Naive B cell (primary cell): Measurements from ENCODE around the gene INSIG1. TPM values are rescaled to one million over a fixed set of nuclear protein-coding genes. Genes with fewer than 3 reads are reported as not detected.

Experiments used
- ATAC-seq, 2 donors: fragments of 150-1000 bp; cut with Tn5 transposase; 2 replicates each; pipeline ENCODE4 v1.10.0; 2021; ENCODE audit warnings: low read depth in 2 of 2, mild to moderate bottlenecking in 2 of 2, moderate library complexity in 2 of 2
- DNase-seq: peaks from one replicate; pipeline ENCODE4 v3.0.0; 2022
- H3K27ac Mint-ChIP-seq, 6 donors: one replicate each; pipeline ENCODE4 v1.8.0; 2020 to 2022; ENCODE audit warnings: mild to moderate bottlenecking in 6 of 6, mixed read lengths in 6 of 6, moderate library complexity in 5 of 6, inconsistent platforms in 2 of 6
- H3K27me3 Mint-ChIP-seq, 3 donors: one replicate each; pipeline ENCODE4 v1.8.0; 2021 to 2022; ENCODE audit warnings: mixed read lengths in 3 of 3, mild to moderate bottlenecking in 1 of 3
- H3K36me3 Mint-ChIP-seq, 2 donors: one replicate each; pipeline ENCODE4 v1.8.0; 2020 to 2022; ENCODE audit warnings: mixed read lengths in 2 of 2, inconsistent platforms in 1 of 2, mild to moderate bottlenecking in 1 of 2
- H3K4me1 Mint-ChIP-seq, 3 donors: one replicate each; pipeline ENCODE4 v1.8.0; 2020 to 2022; ENCODE audit warnings: mixed read lengths in 3 of 3, inconsistent platforms in 1 of 3, mild to moderate bottlenecking in 1 of 3, moderate library complexity in 1 of 3
- H3K4me3 Mint-ChIP-seq, 8 donors: one replicate each; pipeline ENCODE4 v1.8.0; 2020 to 2022; ENCODE audit warnings: mild to moderate bottlenecking in 8 of 8, mixed read lengths in 8 of 8, moderate library complexity in 8 of 8, inconsistent platforms in 2 of 8
- H3K9me3 Mint-ChIP-seq, 7 donors: one replicate each; pipeline ENCODE4 v1.8.0; 2020 to 2022; ENCODE audit warnings: mixed read lengths in 7 of 7, mild to moderate bottlenecking in 5 of 7, inconsistent platforms in 2 of 7, moderate library complexity in 1 of 7
- polyA plus RNA-seq, 6 donors: library from polyadenylated mRNA; unstranded; fragments of 300-500 nt; fragmentation: Illumina TruSeq; gene quantifications; one replicate each; pipeline ENCODE4 v1.2.3, GENCODE V29; 2021; ENCODE audit warnings: low read depth in 6 of 6

INSIG1 gene
- polyA plus RNA-seq, 6 donors from 2014 or later: 55.4 to 85.8 (median 73.4) TPM

DNA sequence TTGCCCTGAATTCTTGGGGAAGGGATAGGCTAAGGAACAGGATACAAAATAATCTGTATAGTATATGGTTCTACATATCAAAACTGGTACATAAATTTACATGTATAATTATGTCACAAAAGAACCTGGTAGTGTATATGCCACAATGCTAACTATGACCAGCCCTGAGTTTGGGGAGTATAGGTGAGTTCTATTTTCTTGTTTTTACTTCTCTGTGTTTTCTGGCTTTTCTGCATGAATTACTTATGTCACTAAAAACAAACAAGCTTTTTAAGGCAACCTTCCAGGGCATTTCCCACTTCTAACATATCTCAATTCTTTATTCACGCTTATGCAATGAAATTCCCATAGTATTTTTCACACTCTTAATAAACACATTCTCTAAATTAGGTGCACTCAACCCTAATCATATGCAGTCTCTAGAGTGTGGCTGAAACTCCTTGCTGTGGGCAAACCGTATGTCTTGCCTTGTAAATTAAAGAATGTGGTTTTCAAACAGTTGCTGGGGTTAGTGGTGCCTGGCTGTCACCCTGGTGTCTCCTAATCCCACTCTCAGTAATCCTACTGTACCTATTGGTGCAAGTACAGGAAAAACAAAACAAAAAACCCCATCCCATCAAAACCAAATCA lies 14.0 kb upstream of the INSIG1 start:
- Mint-ChIP-seq H3K27me3 (no peaks in the 10 kb centered on the region), H3K4me1 (peaks cover 48 to 72% (median 48%) of the 10 kb centered on the region in 3 donors), H3K27ac (peak overlapping the region in 4 of 6 donors; percentile 39 to 96 (median 82)), H3K9me3 (peaks cover 0 to 5% (median 0%) of the 10 kb centered on the region in 7 donors), H3K4me3 (peak overlapping the region in 7 of 8 donors; percentile 9 to 83 (median 49)), H3K36me3 (no peaks in the 10 kb centered on the region)
- no peak for DNase-seq
- ATAC-seq: no peak

DNA sequence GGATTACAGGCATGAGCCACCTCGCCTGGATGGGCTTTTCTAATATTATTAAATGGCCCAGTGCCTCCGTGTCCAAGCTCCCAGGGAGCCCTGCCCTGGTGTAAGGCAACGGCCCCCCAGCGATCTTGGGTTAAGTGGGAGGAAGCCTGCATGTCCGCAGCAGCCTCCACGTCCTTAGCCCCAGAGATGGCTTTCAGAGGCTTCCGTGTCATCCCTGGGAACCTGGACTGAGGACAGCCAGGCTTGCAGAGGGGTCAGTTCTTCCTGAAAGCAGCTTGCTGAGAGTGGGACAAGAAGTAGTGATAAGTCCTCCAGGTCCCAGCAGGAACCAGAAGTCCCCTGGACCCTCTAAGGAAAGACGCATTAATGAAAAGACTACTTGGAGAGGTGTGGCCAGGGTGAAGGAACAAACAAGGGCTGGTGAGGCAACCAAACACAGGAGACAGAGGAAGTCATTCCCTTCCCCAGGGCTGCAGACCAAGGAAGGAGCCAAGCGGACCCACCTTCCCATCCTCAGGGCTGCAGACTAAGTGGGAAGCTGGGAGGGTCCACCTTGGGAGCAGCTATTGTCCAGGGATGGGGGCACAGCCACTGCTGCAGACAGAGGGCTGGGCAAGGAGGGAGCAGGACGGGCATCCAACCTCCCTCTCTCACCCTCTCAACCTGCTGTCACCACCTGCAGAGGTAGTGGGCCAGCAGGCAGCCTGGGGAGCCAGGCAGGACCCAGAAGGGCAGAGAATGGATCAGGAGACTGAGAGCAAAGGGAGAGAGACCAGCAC lies 13.0 kb upstream of the INSIG1 start:
- H3K4me3 Mint-ChIP-seq: peak overlapping the region in 7 of 8 donors; percentile 74 to 93 (median 82)
- no peaks in the 10 kb centered on the region for H3K36me3 Mint-ChIP-seq
- H3K9me3 Mint-ChIP-seq: peaks cover 0 to 5% (median 0%) of the 10 kb centered on the region in 7 donors
- H3K27ac Mint-ChIP-seq: peak overlapping the region in 5 of 6 donors; percentile 65 to 89 (median 72)
- no peak for ATAC-seq
- H3K4me1 Mint-ChIP-seq: peaks cover 48 to 74% (median 50%) of the 10 kb centered on the region in 3 donors
- no peaks in the 10 kb centered on the region for H3K27me3 Mint-ChIP-seq
- no peak for DNase-seq

- no peaks in the 10 kb centered on the region for H3K36me3 Mint-ChIP-seq
- H3K27me3 Mint-ChIP-seq: no peaks in the 10 kb centered on the region
- peaks cover 48 to 74% (median 50%) of the 10 kb centered on the region in 3 donors for H3K4me1 Mint-ChIP-seq
- peak overlapping the region; percentile 78 to 94 (median 90) for H3K27ac Mint-ChIP-seq
- no peak for ATAC-seq
- DNase-seq: no peak
- H3K9me3 Mint-ChIP-seq: peaks cover 0 to 5% (median 0%) of the 10 kb centered on the region in 7 donors
- peak overlapping the region in 7 of 8 donors; percentile 74 to 93 (median 82) for H3K4me3 Mint-ChIP-seq
Measured at GRCh38 chr7:155285423-155285822, 12.3 kb upstream of the INSIG1 start.

- H3K27ac Mint-ChIP-seq: peak overlapping the region; percentile 78 to 94 (median 90)
- peak overlapping the region in 7 of 8 donors; percentile 74 to 93 (median 82) for H3K4me3 Mint-ChIP-seq
- peaks cover 0 to 5% (median 0%) of the 10 kb centered on the region in 7 donors for H3K9me3 Mint-ChIP-seq
- DNase-seq (peak; percentile 45), ATAC-seq (peak; percentile 81 to 87)
- no peaks in the 10 kb centered on the region for H3K36me3 Mint-ChIP-seq
- peaks cover 48 to 75% (median 53%) of the 10 kb centered on the region in 3 donors for H3K4me1 Mint-ChIP-seq
- H3K27me3 Mint-ChIP-seq: no peaks in the 10 kb centered on the region
Measured at GRCh38 chr7:155285833-155286232, 11.8 kb upstream of the INSIG1 start.

DNA sequence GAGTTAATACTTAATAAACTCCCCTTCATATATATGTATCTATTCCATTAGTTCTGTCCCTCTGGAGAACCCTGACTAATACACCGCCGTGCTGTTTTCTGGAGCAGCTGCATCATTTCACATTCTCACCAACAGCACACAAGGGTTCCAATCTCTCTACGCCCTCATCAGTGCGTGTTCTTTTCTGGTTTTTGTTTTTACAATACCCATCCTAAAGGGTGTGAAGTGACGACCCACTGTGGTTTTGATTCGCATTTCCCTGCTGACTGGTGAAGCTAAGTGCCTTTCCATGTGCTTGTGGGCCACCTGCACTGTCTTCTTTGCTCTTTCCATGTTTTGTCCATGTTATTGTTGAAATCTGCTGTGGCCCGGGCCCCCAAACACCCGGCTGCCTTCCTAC lies 11.0 kb upstream of the INSIG1 start:
- H3K36me3 Mint-ChIP-seq: no peaks in the 10 kb centered on the region
- H3K9me3 Mint-ChIP-seq: peaks cover 0 to 5% (median 0%) of the 10 kb centered on the region in 7 donors
- H3K4me1 Mint-ChIP-seq: peaks cover 48 to 81% (median 54%) of the 10 kb centered on the region in 3 donors
- H3K4me3 Mint-ChIP-seq: peak overlapping the region in 7 of 8 donors; percentile 52 to 93 (median 81)
- H3K27me3 Mint-ChIP-seq: no peaks in the 10 kb centered on the region
- peak overlapping the region; percentile 61 to 89 (median 82) for H3K27ac Mint-ChIP-seq
- no peak for ATAC-seq
- no peak for DNase-seq

- ATAC-seq (no peak), DNase-seq (no peak)
- Mint-ChIP-seq H3K9me3 (peaks cover 0 to 5% (median 0%) of the 10 kb centered on the region in 7 donors), H3K27ac (peak overlapping the region in 5 of 6 donors; percentile 61 to 89 (median 80)), H3K36me3 (no peaks in the 10 kb centered on the region), H3K27me3 (no peaks in the 10 kb centered on the region), H3K4me1 (peaks cover 45 to 75% (median 48%) of the 10 kb centered on the region in 3 donors), H3K4me3 (peak overlapping the region in 7 of 8 donors; percentile 7 to 93 (median 80))
Measured at GRCh38 chr7:155287284-155287935, 10.3 kb upstream of the INSIG1 start.

DNA sequence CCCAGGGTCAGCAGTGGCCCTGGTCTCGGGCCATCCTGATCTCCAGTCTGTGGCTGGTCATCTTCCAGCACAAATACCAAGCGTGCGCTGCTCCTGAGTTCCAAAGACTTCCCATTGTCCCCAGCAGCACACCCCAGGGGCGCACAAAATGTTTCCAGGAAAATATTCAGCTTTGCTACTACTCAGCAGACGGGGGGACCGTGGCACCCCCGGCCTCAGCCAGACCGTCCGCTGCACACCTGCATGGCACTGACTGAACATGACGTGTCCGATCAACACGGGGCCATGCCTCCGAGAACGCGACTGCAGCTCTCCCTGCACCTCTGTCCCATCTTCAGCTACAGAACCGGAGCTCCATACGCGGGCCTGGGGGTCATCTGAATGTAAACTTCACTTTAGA lies 9.6 kb upstream of the INSIG1 start:
- Mint-ChIP-seq H3K27me3 (peaks cover 0 to 5% (median 0%) of the 10 kb centered on the region in 3 donors), H3K4me3 (peak overlapping the region in 4 of 8 donors; percentile 64 to 93 (median 76)), H3K36me3 (no peaks in the 10 kb centered on the region), H3K9me3 (peaks cover 0 to 5% (median 0%) of the 10 kb centered on the region in 7 donors), H3K27ac (peak overlapping the region in 3 of 6 donors; percentile 2 to 89 (median 82)), H3K4me1 (peaks cover 44 to 75% (median 48%) of the 10 kb centered on the region in 3 donors)
- no peak for ATAC-seq
- DNase-seq: no peak

DNA sequence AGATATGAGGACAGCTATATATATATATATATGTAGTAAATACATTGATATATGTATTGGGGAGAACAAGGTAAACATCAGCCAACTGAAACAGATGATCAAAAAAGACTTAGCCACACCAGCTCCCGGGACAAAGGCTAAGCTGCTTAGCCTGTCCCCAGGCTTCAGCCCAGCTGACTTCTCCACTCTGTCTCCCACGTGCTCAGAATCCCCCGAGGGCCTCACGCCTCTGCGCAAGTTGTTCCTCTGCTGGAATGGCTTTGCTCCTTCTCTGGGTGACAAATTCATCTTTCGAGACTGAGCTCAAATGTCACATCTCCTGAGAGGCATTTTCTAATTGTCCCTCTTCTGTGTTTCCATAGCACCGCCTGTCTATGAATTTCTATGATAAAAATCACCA lies 8.6 kb upstream of the INSIG1 start:
- no peak for ATAC-seq

GRCh38 chr7:155289949-155290501 lies 7.7 kb upstream of the INSIG1 start:
- Mint-ChIP-seq H3K4me1 (peaks cover 36 to 56% (median 42%) of the 10 kb centered on the region in 3 donors), H3K9me3 (peaks cover 0 to 5% (median 0%) of the 10 kb centered on the region in 7 donors), H3K36me3 (no peaks in the 10 kb centered on the region), H3K27me3 (peaks cover 0 to 5% (median 0%) of the 10 kb centered on the region in 3 donors), H3K27ac (peak overlapping the region in 1 of 6 donors; percentile 67), H3K4me3 (no peak overlapping the region)
- DNase-seq (no peak), ATAC-seq (no peak)

More for the DNA sequence above, 8.6 kb upstream of the INSIG1 start:
- peaks cover 40 to 64% (median 47%) of the 10 kb centered on the region in 3 donors for H3K4me1 Mint-ChIP-seq
- H3K4me3 Mint-ChIP-seq: no peak overlapping the region
- DNase-seq: no peak
- peak overlapping the region in 1 of 6 donors; percentile 61 for H3K27ac Mint-ChIP-seq
- no peaks in the 10 kb centered on the region for H3K36me3 Mint-ChIP-seq
- peaks cover 0 to 5% (median 0%) of the 10 kb centered on the region in 3 donors for H3K27me3 Mint-ChIP-seq
- H3K9me3 Mint-ChIP-seq: peaks cover 0 to 5% (median 0%) of the 10 kb centered on the region in 7 donors

DNA sequence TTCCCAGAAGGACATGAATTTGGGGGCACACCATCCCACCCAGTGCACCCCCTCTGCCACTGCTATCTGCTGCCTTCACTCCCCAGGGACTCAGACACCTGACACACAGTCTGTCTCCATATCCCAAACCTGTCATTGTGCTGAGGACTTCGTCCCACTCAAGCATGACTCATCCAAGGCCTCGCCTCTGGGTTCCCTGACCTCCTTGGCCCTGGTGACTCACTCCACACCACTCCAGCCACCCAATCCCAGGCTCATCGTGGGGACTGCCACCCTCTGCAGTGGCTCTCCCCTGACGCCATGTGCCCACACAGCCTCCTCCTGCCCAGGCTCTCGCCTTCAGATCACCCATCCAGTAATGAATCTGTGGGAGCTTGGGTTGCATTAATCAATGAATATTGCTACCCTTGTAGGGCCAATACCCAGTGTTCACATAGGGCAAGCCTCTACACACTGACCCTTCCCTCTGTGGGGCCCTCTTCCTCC lies 6.6 kb upstream of the INSIG1 start:
- ATAC-seq (no peak), DNase-seq (no peak)
- peak overlapping the region in 1 of 8 donors; percentile 61 for H3K4me3 Mint-ChIP-seq
- H3K36me3 Mint-ChIP-seq: no peaks in the 10 kb centered on the region
- peaks cover 31 to 53% (median 34%) of the 10 kb centered on the region in 3 donors for H3K4me1 Mint-ChIP-seq
- peak overlapping the region in 2 of 6 donors; percentile 44 to 70 for H3K27ac Mint-ChIP-seq
- H3K27me3 Mint-ChIP-seq: peaks cover 0 to 5% (median 0%) of the 10 kb centered on the region in 3 donors
- H3K9me3 Mint-ChIP-seq: peaks cover 0 to 5% (median 0%) of the 10 kb centered on the region in 7 donors

- Mint-ChIP-seq H3K36me3 (no peaks in the 10 kb centered on the region), H3K27ac (no peak overlapping the region), H3K4me1 (peaks cover 30 to 53% (median 34%) of the 10 kb centered on the region in 3 donors), H3K9me3 (peaks cover 0 to 5% (median 0%) of the 10 kb centered on the region in 7 donors), H3K27me3 (peaks cover 0 to 5% (median 0%) of the 10 kb centered on the region in 3 donors), H3K4me3 (no peak overlapping the region)
- ATAC-seq (no peak), DNase-seq (no peak)
Measured at GRCh38 chr7:155291729-155292128, 5.9 kb upstream of the INSIG1 start.

DNA sequence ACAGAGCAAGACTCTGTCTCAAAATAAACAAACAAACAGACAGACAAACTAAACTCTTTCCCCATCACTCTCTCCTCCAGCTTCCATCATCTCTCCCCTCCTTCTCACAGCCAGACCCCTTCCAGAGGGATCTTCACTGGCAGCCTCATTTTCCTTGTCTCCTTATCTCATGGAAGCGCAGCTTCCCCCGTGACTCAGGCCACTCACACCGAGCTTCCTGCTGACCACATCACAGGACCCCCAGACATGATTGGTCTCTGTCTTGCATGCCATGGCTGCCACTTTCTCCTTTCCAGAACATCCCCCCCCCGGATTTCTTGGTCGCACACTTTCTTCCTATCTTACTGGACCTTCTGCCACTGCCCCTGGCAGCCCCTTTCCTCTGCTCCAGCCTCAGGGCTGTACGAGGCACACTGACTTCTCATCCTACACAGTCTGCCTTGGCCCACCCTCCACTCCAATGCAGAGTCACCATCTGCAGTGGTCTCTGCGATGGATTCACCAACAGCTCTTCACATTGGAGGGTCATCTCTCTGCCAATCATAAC lies 4.9 kb upstream of the INSIG1 start:
- H3K27ac Mint-ChIP-seq: peak overlapping the region in 1 of 6 donors; percentile 79
- H3K4me3 Mint-ChIP-seq: peak overlapping the region in 1 of 8 donors; percentile 50
- no peaks in the 10 kb centered on the region for H3K36me3 Mint-ChIP-seq
- H3K27me3 Mint-ChIP-seq: peaks cover 0 to 5% (median 0%) of the 10 kb centered on the region in 3 donors
- peaks cover 0 to 2% (median 0%) of the 10 kb centered on the region in 7 donors for H3K9me3 Mint-ChIP-seq
- H3K4me1 Mint-ChIP-seq: peaks cover 24 to 46% (median 27%) of the 10 kb centered on the region in 3 donors
- DNase-seq (no peak), ATAC-seq (no peak)
